Type B pancreatic cell (in vitro differentiated cells): ENCODE measurements around the gene ATP8B1. TPM values are rescaled to one million over a fixed set of nuclear protein-coding genes. Genes with fewer than 3 reads are reported as not detected.

Experiments
- DNase-seq: peaks from one replicate; pipeline ENCODE4 v3.0.0; 2021; ENCODE audit warnings: mixed read lengths; ENCODE audit not compliant: unreplicated experiment; ENCODE audit errors: extremely low spot score
- H3K27ac Mint-ChIP-seq: 2 replicates; pipeline ENCODE4 v1.8.0; 2021; ENCODE audit warnings: mild to moderate bottlenecking, mixed read lengths
- H3K27me3 Mint-ChIP-seq: 2 replicates; pipeline ENCODE4 v1.8.0; 2021; ENCODE audit warnings: mixed read lengths
- H3K36me3 Mint-ChIP-seq: 2 replicates; pipeline ENCODE4 v1.8.0; 2021; ENCODE audit warnings: mixed read lengths
- H3K4me1 Mint-ChIP-seq: one replicate; pipeline ENCODE4 v1.8.0; 2021; ENCODE audit warnings: mixed read lengths; ENCODE audit not compliant: unreplicated experiment
- H3K4me3 Mint-ChIP-seq: 2 replicates; pipeline ENCODE4 v1.8.0; 2021; ENCODE audit warnings: mild to moderate bottlenecking, mixed read lengths
- H3K9me3 Mint-ChIP-seq: 2 replicates; pipeline ENCODE4 v1.8.0; 2021; ENCODE audit warnings: mixed read lengths
- total RNA-seq: library from RNA; stranded (reverse); gene quantifications from 2 replicates; pipeline ENCODE4 v1.2.1, GENCODE V29; 2021; ENCODE audit warnings: low replicate concordance
- TF ChIP-seq, protein P1 (sequence below): fragments of 200-600 bp; sonication (generic); conservative IDR thresholded peaks from 2 replicates; pipeline ENCODE4 v1.5.0; 2021; ENCODE audit warnings: antibody characterized with exemption, mild to moderate bottlenecking

The ATP8B1 gene
- total RNA-seq, 1 donor from 2014 or later, result 21.7 TPM

GRCh38 chr18:57705011-57705410 is 98.1 kb downstream of the ATP8B1 start:
- Mint-ChIP-seq H3K36me3 (peaks cover 9% of the 10 kb centered on the region), H3K9me3 (no peaks in the 10 kb centered on the region), H3K27ac (peak overlapping the region; percentile 7), H3K4me1 (peaks cover 5% of the 10 kb centered on the region), H3K4me3 (no peak overlapping the region), H3K27me3 (no peaks in the 10 kb centered on the region)
- TF ChIP-seq, protein P1, sequence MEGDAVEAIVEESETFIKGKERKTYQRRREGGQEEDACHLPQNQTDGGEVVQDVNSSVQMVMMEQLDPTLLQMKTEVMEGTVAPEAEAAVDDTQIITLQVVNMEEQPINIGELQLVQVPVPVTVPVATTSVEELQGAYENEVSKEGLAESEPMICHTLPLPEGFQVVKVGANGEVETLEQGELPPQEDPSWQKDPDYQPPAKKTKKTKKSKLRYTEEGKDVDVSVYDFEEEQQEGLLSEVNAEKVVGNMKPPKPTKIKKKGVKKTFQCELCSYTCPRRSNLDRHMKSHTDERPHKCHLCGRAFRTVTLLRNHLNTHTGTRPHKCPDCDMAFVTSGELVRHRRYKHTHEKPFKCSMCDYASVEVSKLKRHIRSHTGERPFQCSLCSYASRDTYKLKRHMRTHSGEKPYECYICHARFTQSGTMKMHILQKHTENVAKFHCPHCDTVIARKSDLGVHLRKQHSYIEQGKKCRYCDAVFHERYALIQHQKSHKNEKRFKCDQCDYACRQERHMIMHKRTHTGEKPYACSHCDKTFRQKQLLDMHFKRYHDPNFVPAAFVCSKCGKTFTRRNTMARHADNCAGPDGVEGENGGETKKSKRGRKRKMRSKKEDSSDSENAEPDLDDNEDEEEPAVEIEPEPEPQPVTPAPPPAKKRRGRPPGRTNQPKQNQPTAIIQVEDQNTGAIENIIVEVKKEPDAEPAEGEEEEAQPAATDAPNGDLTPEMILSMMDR, result no peak
- DNase-seq, result no peak

- Mint-ChIP-seq H3K4me1 (peaks cover 14% of the 10 kb centered on the region), H3K27ac (peak overlapping the region; percentile 79), H3K4me3 (peak overlapping the region; percentile 48), H3K36me3 (peaks cover 13% of the 10 kb centered on the region), H3K9me3 (no peaks in the 10 kb centered on the region), H3K27me3 (no peaks in the 10 kb centered on the region)
- no peak for DNase-seq
- TF ChIP-seq, protein P1, result no peak
Observed at GRCh38 chr18:57698571-57699276, 104.4 kb downstream of the ATP8B1 start.

DNA sequence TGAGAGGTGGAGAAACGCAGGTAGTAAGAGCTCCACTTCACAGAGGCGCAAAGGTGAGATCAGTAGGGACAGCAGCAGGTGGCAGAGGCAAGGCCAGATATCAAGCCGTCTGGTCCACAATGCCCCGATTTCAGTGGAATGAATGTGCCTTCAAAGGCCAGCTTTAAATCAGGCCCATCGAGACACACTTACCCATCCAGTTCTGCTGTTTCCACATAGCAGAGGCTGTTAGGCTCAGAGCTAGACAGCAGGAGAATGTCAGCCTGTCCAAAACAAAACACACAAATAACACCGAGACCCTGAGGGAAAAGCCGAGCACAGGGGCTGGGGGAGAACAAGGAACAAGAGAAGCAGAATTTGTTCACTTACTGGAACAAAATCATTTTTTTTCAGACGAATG is 105.7 kb downstream of the ATP8B1 start:
- peak overlapping the region; percentile 94 for H3K27ac Mint-ChIP-seq
- no peaks in the 10 kb centered on the region for H3K9me3 Mint-ChIP-seq
- peak overlapping the region; percentile 61 for H3K4me3 Mint-ChIP-seq
- peaks cover 14% of the 10 kb centered on the region for H3K4me1 Mint-ChIP-seq
- no peaks in the 10 kb centered on the region for H3K27me3 Mint-ChIP-seq
- TF ChIP-seq, protein P1, result no peak
- no peak for DNase-seq
- peaks cover 14% of the 10 kb centered on the region for H3K36me3 Mint-ChIP-seq

GRCh38 chr18:57696271-57696670 is 106.8 kb downstream of the ATP8B1 start:
- DNase-seq, result no peak
- Mint-ChIP-seq H3K36me3 (peaks cover 16% of the 10 kb centered on the region), H3K9me3 (no peaks in the 10 kb centered on the region), H3K27ac (peak overlapping the region; percentile 62), H3K27me3 (no peaks in the 10 kb centered on the region), H3K4me1 (peaks cover 14% of the 10 kb centered on the region), H3K4me3 (no peak overlapping the region)
- TF ChIP-seq, protein P1, result no peak

DNA sequence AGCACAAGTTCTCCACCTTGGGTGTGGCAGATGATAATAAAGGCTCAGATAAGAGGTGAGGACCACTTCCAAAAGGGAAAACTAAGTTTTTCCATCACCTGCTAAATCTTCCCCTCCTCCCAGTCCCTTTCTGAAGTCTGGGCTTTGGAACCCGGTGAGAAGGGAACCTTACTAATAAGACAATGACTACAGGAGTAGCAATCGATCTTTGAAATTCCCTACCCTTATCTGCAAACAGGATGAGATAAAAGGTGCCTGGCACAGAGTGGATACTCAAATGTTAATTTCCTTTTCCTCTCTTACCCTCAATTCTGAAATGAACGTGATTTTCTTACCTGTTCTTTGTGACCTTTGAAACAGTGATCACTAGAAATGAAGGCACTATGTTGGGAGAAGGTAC is 111.8 kb downstream of the ATP8B1 start:
- Mint-ChIP-seq H3K27ac (no peak overlapping the region), H3K36me3 (peaks cover 32% of the 10 kb centered on the region), H3K4me3 (no peak overlapping the region), H3K27me3 (no peaks in the 10 kb centered on the region), H3K9me3 (no peaks in the 10 kb centered on the region), H3K4me1 (no peaks in the 10 kb centered on the region)
- TF ChIP-seq, protein P1, result no peak
- no peak for DNase-seq
